ENCODE results near the gene XDH.

The XDH gene
- total RNA-seq: 0 to 0.07 reads per million in 2 donors

DNA sequence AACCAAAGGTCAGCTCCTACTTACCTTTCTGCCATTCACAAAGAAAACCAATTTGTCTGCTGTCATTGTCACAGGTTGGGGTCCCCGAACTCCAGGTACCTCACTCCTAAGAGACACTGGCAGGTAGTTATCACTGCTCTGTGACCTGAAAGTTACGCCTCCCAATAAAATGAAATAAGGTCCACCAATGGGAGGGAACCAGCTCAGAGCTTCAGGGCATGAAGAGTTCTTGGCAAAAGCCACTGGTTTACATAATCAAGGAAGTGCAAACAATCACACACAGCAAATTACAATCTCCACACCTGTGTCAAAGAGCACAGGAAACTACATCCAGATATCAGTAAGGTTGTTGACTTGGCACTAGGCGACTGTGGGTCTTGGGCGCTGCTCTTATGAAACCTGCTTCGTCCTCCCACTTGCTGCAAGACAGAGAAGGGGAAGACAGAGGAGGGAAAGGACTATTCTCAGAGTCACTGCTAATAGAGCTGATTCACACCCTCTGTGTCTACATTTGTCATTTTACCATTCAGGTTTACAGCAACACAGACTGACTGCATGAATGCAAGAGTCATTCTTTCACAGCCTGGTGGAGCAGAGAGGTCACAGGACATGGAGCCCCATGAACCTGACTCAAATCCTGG lies at the start of gene XDH:
TSS of gene XDH (minus strand) at position 142 of the 641 bp plus-strand sequence. CDS start at position 66, 76 bp downstream.
- no peak for DNase-seq

DNA sequence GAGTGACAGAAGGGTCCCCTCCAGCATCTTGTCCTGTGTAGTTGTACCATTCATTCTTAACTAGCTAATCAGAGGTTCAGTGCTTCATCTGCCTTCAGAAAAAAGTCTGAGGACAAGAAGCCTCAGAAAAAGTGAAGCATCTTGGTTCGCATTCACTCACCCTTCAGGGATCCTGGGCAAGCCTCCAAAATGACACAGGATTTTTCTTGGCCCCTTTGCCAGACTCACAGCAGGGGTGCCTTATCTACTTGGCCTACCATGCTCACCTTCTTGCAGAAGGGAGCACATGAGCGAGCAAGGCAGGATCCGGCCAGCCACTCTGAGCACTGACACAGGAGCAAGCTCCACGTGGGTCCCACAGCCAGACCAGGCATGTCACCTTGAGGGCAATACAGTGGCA lies 43.1 kb upstream of the XDH start:
- no peak for DNase-seq

- DNase-seq: no peak
These were observed 32.3 kb upstream of the XDH start for GRCh38 chr2:31446848-31447247.

DNA sequence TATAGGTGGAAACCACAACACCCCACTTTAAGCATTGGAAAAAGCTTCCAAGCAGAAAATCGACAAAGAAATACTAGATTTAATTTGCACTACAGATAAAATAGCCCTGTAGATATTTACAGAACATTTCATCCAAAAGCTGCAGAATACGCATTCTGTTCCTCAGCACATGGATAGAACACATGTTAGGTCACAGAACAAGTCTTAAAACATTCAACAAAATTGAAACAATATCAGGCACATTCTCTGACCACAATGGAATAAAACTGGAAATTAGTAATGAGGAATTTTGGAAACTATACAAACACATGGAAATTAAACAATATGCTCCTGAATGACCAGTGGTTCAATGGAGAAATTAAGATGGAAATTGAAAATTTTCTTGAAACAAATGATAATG lies 27.8 kb upstream of the XDH start:
- no peak for DNase-seq

- DNase-seq: no peak
These were observed 26.2 kb upstream of the XDH start for GRCh38 chr2:31440764-31441163.

GRCh38 chr2:31434911-31435310 lies 20.4 kb upstream of the XDH start:
- no peak for DNase-seq

DNA sequence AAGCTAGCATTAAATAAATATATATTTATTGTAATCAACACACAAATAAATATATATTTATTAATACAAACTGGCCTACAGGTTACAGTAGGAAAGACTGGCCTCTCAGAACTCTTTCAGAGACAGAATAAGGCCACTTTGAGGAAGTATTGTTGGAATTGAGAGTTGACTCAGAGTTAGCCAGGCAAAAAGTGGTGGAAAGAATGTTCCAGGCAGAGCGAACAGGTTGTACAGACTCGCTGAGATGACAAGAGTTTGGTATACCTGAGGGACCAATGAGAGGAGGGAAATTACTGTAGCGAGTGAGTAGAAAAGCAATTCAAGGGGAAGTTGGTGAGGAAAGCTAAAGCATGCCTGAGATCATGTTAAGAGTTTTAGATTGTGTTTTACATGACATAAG lies 19.0 kb upstream of the XDH start:
- no peak for DNase-seq

DNA sequence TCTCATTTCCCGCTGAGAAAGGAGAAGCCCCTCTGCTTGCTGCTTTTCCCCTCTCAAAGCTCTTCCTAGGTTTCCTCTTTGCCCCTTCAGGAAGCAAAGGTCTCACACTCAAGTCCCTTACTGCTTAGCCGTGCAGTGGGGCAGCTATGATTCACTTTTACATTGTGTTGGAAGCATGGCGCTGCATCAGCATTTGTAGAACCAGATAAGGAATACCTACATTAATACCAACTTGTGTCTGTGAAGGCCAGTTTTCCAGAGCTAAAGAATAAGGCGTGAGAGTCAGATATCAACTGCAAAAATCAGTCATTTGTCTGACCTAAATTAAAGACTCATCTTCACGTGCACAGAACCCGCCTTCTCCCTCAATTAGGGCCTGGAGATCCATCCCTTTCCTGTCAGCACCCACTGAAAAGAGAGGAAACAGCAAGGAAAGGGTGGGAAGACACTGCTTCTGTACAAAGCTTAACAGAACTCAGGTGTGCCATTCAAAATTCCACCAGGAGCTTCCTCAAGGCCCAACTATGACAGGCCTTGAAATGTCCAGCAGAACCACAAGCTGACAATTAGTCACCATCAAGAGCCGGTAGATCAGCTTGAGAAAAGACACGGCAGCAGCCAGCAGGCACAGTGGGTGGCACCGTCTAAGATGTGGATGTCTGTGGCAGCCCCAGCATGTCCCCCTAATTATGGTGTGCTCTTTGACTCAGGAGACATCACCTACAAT lies 16.1 kb upstream of the XDH start:
- DNase-seq: no peak

- DNase-seq: peak in 3 of 5 experiments; percentile 7 to 54 (median 20)
These were observed 15.4 kb upstream of the XDH start for GRCh38 chr2:31429759-31430438.

GRCh38 chr2:31429040-31429439 lies 14.5 kb upstream of the XDH start:
- DNase-seq: no peak

DNA sequence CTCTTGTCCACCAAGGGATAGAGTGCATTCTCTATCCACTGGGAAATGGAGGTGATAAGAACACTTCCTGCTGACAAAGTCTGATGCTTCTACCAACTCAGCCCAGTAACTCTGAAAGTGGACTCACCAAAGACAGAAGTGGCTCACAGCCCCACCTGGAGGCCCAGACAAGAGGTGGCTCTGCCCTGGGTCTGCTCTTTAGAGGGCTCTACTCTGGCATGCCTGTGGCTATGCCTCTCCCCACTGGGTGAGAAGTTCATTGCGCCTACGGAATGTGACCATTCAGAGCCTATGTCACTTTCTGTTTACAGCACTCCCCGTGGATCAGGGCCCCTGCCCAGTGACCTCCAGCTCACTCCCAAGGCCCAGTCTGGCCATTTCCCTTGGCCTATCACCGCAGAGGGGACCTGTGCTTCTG lies 13.5 kb upstream of the XDH start:
- DNase-seq: no peak

GRCh38 chr2:31426096-31426495 lies 11.6 kb upstream of the XDH start:
- no peak for DNase-seq

DNA sequence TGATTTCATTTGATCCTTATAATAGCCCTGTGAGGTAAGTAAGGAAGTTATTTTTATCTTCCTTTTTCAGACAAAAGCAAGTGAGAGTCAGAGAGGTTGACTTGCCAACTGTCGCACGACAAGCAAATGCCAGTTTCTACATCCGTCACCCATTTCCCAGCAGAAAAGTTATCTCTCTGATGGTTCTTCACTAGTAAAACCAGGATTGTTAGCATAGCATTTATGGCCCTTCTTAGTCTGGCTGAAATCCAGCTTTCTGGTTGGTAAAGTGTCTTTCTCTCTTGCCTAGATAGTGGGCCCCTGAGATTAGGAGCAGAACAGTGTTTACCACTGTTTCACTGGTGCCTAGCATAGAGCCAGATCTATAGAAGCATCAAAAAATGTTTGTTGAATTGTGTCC lies 7.1 kb upstream of the XDH start:
- no peak for DNase-seq

DNA sequence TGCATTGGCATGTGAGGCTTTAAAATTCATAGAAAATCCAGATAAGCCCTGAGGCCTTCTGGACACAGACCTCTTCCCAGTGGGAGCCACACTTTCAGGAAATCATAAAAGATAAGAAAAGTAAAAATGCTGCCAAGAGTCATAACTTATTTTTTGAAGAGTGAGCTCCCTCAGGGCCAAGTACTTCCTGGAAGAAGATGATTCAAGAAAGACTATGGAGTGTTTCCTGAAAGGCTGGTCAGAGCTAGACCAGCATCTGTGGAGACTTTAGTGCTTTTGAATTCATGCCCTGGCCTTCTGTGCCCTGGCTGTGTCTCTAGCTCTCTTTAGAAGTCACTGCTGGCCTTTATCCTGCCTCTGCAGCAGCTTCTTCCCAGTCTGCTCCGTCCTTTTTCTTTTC lies 6.4 kb upstream of the XDH start:
- DNase-seq: no peak

- DNase-seq: no peak
These were observed 4.8 kb upstream of the XDH start for GRCh38 chr2:31419386-31419785.

GRCh38 chr2:31415421-31415820 lies 879 bp upstream of the XDH start:
- no peak for DNase-seq

DNA sequence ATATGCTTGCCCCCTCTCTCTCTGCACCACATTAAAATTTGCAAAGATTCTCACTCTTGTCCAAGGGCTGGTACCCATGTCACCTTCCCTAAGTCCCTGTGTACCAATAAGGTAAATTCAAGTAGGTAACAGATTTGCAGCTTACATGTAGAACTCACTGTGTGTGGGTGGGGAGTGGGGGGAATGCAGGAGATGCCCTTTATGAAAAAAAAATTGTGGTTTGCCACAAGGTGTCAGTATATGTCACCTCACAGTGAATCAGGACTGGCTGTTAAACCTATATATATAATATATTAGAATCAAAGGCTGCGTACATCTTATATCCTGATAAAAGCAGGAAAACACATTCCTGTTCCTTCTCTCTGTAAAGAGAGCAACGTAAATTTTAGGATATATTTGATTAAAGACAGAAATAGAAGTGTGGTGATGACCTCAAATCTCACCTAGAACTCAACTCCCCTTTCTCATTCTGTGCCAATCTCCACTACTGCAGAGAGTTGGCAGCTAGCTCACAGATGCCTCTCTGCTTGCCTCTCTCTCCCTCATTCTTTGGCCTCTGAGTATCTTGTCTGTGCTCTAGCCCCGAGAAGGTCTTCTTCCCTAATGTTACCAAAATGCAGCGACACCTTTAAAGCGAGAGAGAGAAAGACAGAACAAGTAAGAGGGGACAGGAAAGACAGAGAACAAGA lies 536 bp downstream of the XDH start:
- peak in 1 of 5 experiments; percentile 38 for DNase-seq

- no peak for DNase-seq
These were observed 1.5 kb downstream of the XDH start for GRCh38 chr2:31413025-31413424.

GRCh38 chr2:31411771-31412170 lies 2.8 kb downstream of the XDH start:
- DNase-seq: no peak

GRCh38 chr2:31406593-31407385 lies 7.8 kb downstream of the XDH start:
- no peak for DNase-seq

DNA sequence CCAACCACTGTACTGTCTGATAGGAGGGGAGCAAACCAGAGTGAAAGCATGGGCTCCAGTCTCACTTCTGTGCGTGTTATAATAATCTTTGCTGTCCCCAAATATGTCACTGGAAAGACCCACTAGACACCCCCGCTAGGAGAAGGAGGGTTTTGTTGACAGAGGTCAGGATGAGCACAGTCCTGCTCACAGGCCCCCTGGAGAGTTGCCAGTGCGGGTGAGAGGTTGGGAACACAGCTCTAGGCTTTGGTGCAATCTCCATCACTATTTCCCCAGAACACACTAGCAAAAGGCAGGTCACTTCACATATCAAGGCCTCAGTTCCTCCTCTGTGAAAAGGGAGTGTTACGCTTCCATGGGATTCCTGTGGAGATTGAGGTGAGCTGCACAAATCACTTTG lies 9.7 kb downstream of the XDH start:
- DNase-seq: no peak

DNA sequence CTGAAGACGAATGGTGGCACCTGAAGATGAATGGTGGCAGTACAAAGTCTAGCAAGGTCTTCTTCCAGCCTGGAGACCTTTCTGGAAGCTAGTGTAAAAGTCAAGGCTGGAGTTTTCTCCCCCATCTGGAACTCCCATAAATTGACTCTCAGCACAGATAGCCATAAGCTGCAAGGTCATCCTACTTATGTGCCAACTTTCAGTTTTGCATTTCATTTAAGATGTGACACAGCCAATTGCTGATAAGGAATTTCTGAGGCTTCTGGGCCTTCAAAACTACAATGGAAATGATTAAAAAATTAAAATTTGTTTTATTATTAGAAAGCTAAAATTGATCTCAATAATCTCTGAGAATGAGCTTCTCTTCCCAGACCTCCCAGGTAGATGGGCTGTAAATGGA lies 10.2 kb downstream of the XDH start:
- DNase-seq: no peak

GRCh38 chr2:31402388-31402787 lies 12.2 kb downstream of the XDH start:
- DNase-seq: no peak
